Limb (tissue), 2 donors: ENCODE measurements around the gene TRPM7.
"Not testable (repeated sequence)": the region's sequence is repeated elsewhere in the genome, so short reads cannot be mapped to it uniquely, and the experiment has no call there.

ENCODE experiments used
- DNase-seq, 2 donors: peaks; one replicate each; pipeline ENCODE4 v3.0.0-alpha.2; 2016; ENCODE audit errors: extremely low spot score in 2 of 2

The TRPM7 gene

GRCh38 chr15:50670115-50670514, 16.5 kb downstream of the TRPM7 start:
- no peak for DNase-seq

GRCh38 chr15:50669611-50670010, 17.0 kb downstream of the TRPM7 start:
- DNase-seq: no peak

GRCh38 chr15:50665938-50666337, 20.7 kb downstream of the TRPM7 start:
- no peak for DNase-seq

GRCh38 chr15:50655555-50655954, 31.0 kb downstream of the TRPM7 start:
- DNase-seq: no peak

GRCh38 chr15:50653156-50653743, 33.3 kb downstream of the TRPM7 start:
- no peak for DNase-seq

- no peak for DNase-seq
Observed at GRCh38 chr15:50652671-50653070, 33.9 kb downstream of the TRPM7 start.

- no peak for DNase-seq
Observed at GRCh38 chr15:50641318-50641717, 45.3 kb downstream of the TRPM7 start.

- no peak for DNase-seq
Observed at GRCh38 chr15:50636146-50636545, 50.5 kb downstream of the TRPM7 start.

- DNase-seq: no peak
Observed at GRCh38 chr15:50633653-50634052, 52.9 kb downstream of the TRPM7 start.

GRCh38 chr15:50628421-50628820, 58.2 kb downstream of the TRPM7 start:
- no peak for DNase-seq

- DNase-seq: no peak
Observed at GRCh38 chr15:50627351-50628055, 59.1 kb downstream of the TRPM7 start.

GRCh38 chr15:50624616-50625168, 61.9 kb downstream of the TRPM7 start:
- DNase-seq: no peak

- peak in 1 of 2 donors; percentile 3 for DNase-seq
Observed at GRCh38 chr15:50622361-50622943, 64.1 kb downstream of the TRPM7 start.

GRCh38 chr15:50616960-50617359, 69.6 kb downstream of the TRPM7 start:
- not testable (repeated sequence) for DNase-seq

- not testable (repeated sequence) for DNase-seq
Observed at GRCh38 chr15:50616554-50616953, 70.0 kb downstream of the TRPM7 start.

GRCh38 chr15:50613600-50613999, 73.0 kb downstream of the TRPM7 start:
- no peak for DNase-seq

- no peak for DNase-seq
Observed at GRCh38 chr15:50607129-50607528, 79.5 kb downstream of the TRPM7 start.

- no peak for DNase-seq
Observed at GRCh38 chr15:50605462-50605861, 81.1 kb downstream of the TRPM7 start.

GRCh38 chr15:50602028-50602427, 84.6 kb downstream of the TRPM7 start:
- DNase-seq: not testable (repeated sequence)

GRCh38 chr15:50594311-50594710, 92.3 kb downstream of the TRPM7 start:
- DNase-seq: no peak

GRCh38 chr15:50593761-50594160, 92.8 kb downstream of the TRPM7 start:
- DNase-seq: no peak

- DNase-seq: no peak
Observed at GRCh38 chr15:50590288-50590687, 96.3 kb downstream of the TRPM7 start.

GRCh38 chr15:50577492-50577891, 109.1 kb downstream of the TRPM7 start:
- no peak for DNase-seq
